ENCODE data around the gene PXMP2. TPM values are rescaled to one million over a fixed set of nuclear protein-coding genes. Genes with fewer than 3 reads are reported as not detected.

PXMP2 gene
- total RNA-seq, 1 donor from 2014 or later: 15.0 TPM

- no peak for TF ChIP-seq POLR2AphosphoS5 (IDR thresholded peaks at IDR 0.05; ENCODE audit: insufficient read depth in 1 of 2, low read depth in 1 of 2)
- TF ChIP-seq POLR2A (IDR thresholded peaks at IDR 0.05): no peak
- TF ChIP-seq CTCF (IDR thresholded peaks at IDR 0.05): no peak
- Histone ChIP-seq H3K9me3 (no peaks in the 10 kb centered on the region), H3K27ac (no peak overlapping the region), H3K36me3 (peaks cover 0 to 53% of the 10 kb centered on the region in 2 donors), H3K4me1 (peaks cover 4% of the 10 kb centered on the region), H3K27me3 (no peaks in the 10 kb centered on the region), H3K4me3 (no peak overlapping the region)
- DNase-seq (ENCODE audit: extremely low spot score in 2 of 2): no peak
- intact Hi-C loops (cut with DNase I): no loop called here
Observed at GRCh38 chr12:132754160-132754932, 67.0 kb downstream of the PXMP2 start.

Small RNA genes lying within 50 kb of the gene (small RNA-seq; reads per million reads assigned to genes)
- not detected for gene RNA5SP379

Other genes with a start within 250 kb of the PXMP2 start
- gene FBRSL1, start 197.4 kb upstream of the PXMP2 start, total RNA-seq: 11.0 TPM
- gene LRCOL1, start 77.0 kb upstream of the PXMP2 start, total RNA-seq: not detected
- gene P2RX2, start 68.8 kb upstream of the PXMP2 start, total RNA-seq: not detected
- gene POLE, start 245 bp upstream of the PXMP2 start, total RNA-seq: 56.7 TPM
- 27.0 TPM for gene PGAM5, start 23.3 kb downstream of the PXMP2 start, total RNA-seq
- gene ANKLE2, start 74.2 kb downstream of the PXMP2 start, total RNA-seq: 63.1 TPM
- 49.8 TPM for gene GOLGA3, start 141.3 kb downstream of the PXMP2 start, total RNA-seq
- gene CHFR, start 200.0 kb downstream of the PXMP2 start, total RNA-seq: 37.1 TPM